SK-N-MC (cell line): ENCODE measurements around the gene HOXC11.

Source experiments
- EZH2 ChIP-seq: fragments of 200-600 bp; sonication (generic); IDR thresholded peaks from one replicate; pipeline ENCODE4 v1.6.1; 2017; ENCODE audit warnings: antibody characterized with exemption
- POLR2AphosphoS5 ChIP-seq: IDR thresholded peaks from 2 replicates; pipeline ENCODE4 v1.6.1; 2012; ENCODE audit warnings: mild to moderate bottlenecking, low read depth, low read length, borderline replicate concordance

- no peak for TF ChIP-seq POLR2AphosphoS5
- no peak for TF ChIP-seq EZH2
Measured at GRCh38 chr12:54004063-54004840, 31.3 kb downstream of the HOXC11 start.
